ENCODE data around the gene CCNC. TPM values are rescaled to one million over a fixed set of nuclear protein-coding genes. Genes with fewer than 3 reads are reported as not detected.

CCNC gene
- total RNA-seq, 1 experiment from 2014 or later: 93.1 TPM

DNA sequence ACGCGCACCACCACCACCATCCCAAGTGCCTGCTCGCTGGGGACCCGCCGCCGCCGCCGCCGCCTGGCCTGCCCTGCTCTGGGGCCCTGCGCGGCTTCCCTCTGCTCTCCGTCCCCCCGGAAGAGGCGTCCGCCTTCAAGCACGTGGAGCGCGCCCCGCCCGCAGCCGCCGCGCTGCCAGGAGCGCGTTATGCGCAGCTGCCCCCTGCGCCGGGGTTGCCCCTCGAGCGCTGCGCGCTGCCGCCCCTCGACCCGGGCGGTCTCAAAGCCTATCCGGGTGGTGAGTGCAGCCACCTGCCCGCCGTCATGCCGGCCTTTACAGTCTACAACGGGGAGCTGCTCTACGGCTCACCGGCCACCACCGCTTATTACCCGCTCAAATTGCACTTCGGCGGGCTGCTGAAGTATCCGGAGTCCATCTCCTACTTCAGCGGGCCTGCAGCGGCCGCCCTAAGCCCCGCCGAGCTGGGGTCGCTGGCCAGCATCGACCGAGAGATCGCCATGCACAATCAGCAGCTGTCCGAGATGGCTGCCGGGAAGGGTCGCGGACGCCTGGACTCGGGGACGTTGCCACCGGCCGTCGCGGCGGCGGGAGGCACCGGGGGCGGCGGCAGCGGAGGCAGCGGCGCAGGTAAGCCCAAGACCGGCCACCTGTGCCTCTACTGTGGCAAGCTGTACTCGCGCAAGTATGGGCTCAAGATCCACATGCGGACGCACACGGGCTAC lies 45.4 kb upstream of the CCNC start (continued):
- TF ChIP-seq, protein P1, sequence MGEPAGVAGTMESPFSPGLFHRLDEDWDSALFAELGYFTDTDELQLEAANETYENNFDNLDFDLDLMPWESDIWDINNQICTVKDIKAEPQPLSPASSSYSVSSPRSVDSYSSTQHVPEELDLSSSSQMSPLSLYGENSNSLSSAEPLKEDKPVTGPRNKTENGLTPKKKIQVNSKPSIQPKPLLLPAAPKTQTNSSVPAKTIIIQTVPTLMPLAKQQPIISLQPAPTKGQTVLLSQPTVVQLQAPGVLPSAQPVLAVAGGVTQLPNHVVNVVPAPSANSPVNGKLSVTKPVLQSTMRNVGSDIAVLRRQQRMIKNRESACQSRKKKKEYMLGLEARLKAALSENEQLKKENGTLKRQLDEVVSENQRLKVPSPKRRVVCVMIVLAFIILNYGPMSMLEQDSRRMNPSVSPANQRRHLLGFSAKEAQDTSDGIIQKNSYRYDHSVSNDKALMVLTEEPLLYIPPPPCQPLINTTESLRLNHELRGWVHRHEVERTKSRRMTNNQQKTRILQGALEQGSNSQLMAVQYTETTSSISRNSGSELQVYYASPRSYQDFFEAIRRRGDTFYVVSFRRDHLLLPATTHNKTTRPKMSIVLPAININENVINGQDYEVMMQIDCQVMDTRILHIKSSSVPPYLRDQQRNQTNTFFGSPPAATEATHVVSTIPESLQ (CRISPR knock-in tag; IDR thresholded peaks at IDR 0.05): no peak
- TF ChIP-seq, protein P2, sequence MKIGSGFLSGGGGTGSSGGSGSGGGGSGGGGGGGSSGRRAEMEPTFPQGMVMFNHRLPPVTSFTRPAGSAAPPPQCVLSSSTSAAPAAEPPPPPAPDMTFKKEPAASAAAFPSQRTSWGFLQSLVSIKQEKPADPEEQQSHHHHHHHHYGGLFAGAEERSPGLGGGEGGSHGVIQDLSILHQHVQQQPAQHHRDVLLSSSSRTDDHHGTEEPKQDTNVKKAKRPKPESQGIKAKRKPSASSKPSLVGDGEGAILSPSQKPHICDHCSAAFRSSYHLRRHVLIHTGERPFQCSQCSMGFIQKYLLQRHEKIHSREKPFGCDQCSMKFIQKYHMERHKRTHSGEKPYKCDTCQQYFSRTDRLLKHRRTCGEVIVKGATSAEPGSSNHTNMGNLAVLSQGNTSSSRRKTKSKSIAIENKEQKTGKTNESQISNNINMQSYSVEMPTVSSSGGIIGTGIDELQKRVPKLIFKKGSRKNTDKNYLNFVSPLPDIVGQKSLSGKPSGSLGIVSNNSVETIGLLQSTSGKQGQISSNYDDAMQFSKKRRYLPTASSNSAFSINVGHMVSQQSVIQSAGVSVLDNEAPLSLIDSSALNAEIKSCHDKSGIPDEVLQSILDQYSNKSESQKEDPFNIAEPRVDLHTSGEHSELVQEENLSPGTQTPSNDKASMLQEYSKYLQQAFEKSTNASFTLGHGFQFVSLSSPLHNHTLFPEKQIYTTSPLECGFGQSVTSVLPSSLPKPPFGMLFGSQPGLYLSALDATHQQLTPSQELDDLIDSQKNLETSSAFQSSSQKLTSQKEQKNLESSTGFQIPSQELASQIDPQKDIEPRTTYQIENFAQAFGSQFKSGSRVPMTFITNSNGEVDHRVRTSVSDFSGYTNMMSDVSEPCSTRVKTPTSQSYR (CRISPR knock-in tag; IDR thresholded peaks at IDR 0.05): no peak; the same call in 1 of the 2 replicates
- TF ChIP-seq AFF4 (CRISPR knock-in tag; IDR thresholded peaks at IDR 0.05; ENCODE audit: borderline replicate concordance): no peak
- TF ChIP-seq JUN (CRISPR knock-in tag; IDR thresholded peaks at IDR 0.05): no peak
- no peak for TF ChIP-seq ZNF121 (CRISPR knock-in tag; IDR thresholded peaks at IDR 0.05)
- TF ChIP-seq SMAD4 (CRISPR knock-in tag; IDR thresholded peaks at IDR 0.05): no peak; the same call in none of the 2 replicates
- peak; percentile 80 for TF ChIP-seq RELA (CRISPR knock-in tag; IDR thresholded peaks at IDR 0.05; ENCODE audit: borderline replicate concordance)
- TF ChIP-seq NFYB (CRISPR knock-in tag; conservative IDR thresholded peaks at IDR 0.05; ENCODE audit: low read depth): 0 out of 2 replicates have a peak, but pooled peaks have one; percentile 16
- no peak for TF ChIP-seq FOXJ3 (CRISPR knock-in tag; IDR thresholded peaks at IDR 0.05; ENCODE audit: borderline replicate concordance)
- TF ChIP-seq NR3C1 (CRISPR knock-in tag; conservative IDR thresholded peaks at IDR 0.05; ENCODE audit: low read depth): no peak
- TF ChIP-seq, protein P3, sequence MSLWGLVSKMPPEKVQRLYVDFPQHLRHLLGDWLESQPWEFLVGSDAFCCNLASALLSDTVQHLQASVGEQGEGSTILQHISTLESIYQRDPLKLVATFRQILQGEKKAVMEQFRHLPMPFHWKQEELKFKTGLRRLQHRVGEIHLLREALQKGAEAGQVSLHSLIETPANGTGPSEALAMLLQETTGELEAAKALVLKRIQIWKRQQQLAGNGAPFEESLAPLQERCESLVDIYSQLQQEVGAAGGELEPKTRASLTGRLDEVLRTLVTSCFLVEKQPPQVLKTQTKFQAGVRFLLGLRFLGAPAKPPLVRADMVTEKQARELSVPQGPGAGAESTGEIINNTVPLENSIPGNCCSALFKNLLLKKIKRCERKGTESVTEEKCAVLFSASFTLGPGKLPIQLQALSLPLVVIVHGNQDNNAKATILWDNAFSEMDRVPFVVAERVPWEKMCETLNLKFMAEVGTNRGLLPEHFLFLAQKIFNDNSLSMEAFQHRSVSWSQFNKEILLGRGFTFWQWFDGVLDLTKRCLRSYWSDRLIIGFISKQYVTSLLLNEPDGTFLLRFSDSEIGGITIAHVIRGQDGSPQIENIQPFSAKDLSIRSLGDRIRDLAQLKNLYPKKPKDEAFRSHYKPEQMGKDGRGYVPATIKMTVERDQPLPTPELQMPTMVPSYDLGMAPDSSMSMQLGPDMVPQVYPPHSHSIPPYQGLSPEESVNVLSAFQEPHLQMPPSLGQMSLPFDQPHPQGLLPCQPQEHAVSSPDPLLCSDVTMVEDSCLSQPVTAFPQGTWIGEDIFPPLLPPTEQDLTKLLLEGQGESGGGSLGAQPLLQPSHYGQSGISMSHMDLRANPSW (CRISPR knock-in tag; conservative IDR thresholded peaks at IDR 0.05; ENCODE audit: low read depth): no peak
- TF ChIP-seq, protein P4, sequence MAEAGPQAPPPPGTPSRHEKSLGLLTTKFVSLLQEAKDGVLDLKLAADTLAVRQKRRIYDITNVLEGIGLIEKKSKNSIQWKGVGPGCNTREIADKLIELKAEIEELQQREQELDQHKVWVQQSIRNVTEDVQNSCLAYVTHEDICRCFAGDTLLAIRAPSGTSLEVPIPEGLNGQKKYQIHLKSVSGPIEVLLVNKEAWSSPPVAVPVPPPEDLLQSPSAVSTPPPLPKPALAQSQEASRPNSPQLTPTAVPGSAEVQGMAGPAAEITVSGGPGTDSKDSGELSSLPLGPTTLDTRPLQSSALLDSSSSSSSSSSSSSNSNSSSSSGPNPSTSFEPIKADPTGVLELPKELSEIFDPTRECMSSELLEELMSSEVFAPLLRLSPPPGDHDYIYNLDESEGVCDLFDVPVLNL (CRISPR knock-in tag; IDR thresholded peaks at IDR 0.05; ENCODE audit: borderline replicate concordance, low read depth): no peak; the same call in 1 of the 2 replicates
- TF ChIP-seq TCF7 (CRISPR knock-in tag; IDR thresholded peaks at IDR 0.05; ENCODE audit: low read depth): no peak
- TF ChIP-seq, protein P5, sequence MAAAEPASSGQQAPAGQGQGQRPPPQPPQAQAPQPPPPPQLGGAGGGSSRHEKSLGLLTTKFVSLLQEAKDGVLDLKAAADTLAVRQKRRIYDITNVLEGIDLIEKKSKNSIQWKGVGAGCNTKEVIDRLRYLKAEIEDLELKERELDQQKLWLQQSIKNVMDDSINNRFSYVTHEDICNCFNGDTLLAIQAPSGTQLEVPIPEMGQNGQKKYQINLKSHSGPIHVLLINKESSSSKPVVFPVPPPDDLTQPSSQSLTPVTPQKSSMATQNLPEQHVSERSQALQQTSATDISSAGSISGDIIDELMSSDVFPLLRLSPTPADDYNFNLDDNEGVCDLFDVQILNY (CRISPR knock-in tag; IDR thresholded peaks at IDR 0.05): 0 out of 2 replicates have a peak, but pooled peaks have one; percentile 47
- no peak; the same call in 1 of the 2 replicates for TF ChIP-seq TP53 (CRISPR knock-in tag; IDR thresholded peaks at IDR 0.05)
- TF ChIP-seq GRHL2 (CRISPR knock-in tag; IDR thresholded peaks at IDR 0.05; ENCODE audit: insufficient replicate concordance, severe bottlenecking): no peak
- TF ChIP-seq ELF4 (CRISPR knock-in tag; IDR thresholded peaks at IDR 0.05; ENCODE audit: low read depth): no peak; the same call in 1 of the 2 replicates
- TF ChIP-seq PRDM15 (CRISPR knock-in tag; IDR thresholded peaks at IDR 0.05): no peak
- TF ChIP-seq FOXP1 (CRISPR knock-in tag; IDR thresholded peaks at IDR 0.05; ENCODE audit: borderline replicate concordance): peak; percentile 68; the same call in 1 of the 2 replicates
- no peak for TF ChIP-seq HMGA2 (CRISPR knock-in tag; IDR thresholded peaks at IDR 0.05)
